Neural cell (in vitro differentiated cells): Measurements from ENCODE around the gene MYO1H. TPM values are rescaled to one million over a fixed set of nuclear protein-coding genes. Genes with fewer than 3 reads are reported as not detected.
A peak's percentile ranks its signal among the peaks of the same experiment; 100 is the strongest.

Experiments used
- H2AFZ ChIP-seq: fragments of 200-600, 300-800 bp; sonication (generic), shearing (Covaris generic); 2 replicates; pipeline ENCODE4 v1.6.0; 2014; ENCODE audit warnings: low read depth, mild to moderate bottlenecking, antibody characterized with exemption, low read length, moderate library complexity
- H3F3A ChIP-seq: fragments of 200-600 bp; shearing (Covaris generic); 2 replicates; pipeline ENCODE4 v1.6.1; 2016; ENCODE audit warnings: mild to moderate bottlenecking, moderate library complexity, mixed read lengths, antibody characterized with exemption, low read length; ENCODE audit not compliant: insufficient read depth, poor library complexity, severe bottlenecking
- H3K27ac ChIP-seq: fragments of 200-600, 300-800 bp; sonication (generic), shearing (Covaris generic); 2 replicates; pipeline ENCODE4 v1.5.1; 2014; ENCODE audit warnings: mild to moderate bottlenecking, low read length, moderate library complexity
- H3K27me3 ChIP-seq: fragments of 300-800, 200-600 bp; sonication (generic), shearing (Covaris generic); 2 replicates; pipeline ENCODE4 v1.6.0; 2014; ENCODE audit warnings: mild to moderate bottlenecking, low read depth, low read length, moderate library complexity; ENCODE audit not compliant: insufficient read depth
- H3K36me3 ChIP-seq: fragments of 300-800, 200-600 bp; sonication (generic), shearing (Covaris generic); 2 replicates; pipeline ENCODE4 v1.5.1; 2014; ENCODE audit warnings: mild to moderate bottlenecking, antibody characterized with exemption, low read length, moderate library complexity; ENCODE audit not compliant: insufficient read depth
- H3K4me2 ChIP-seq: fragments of 300-800, 200-600 bp; sonication (generic), shearing (Covaris generic); 2 replicates; pipeline ENCODE4 v1.6.0; 2014; ENCODE audit warnings: mild to moderate bottlenecking, low read length
- H3K4me3 ChIP-seq: fragments of 300-800, 200-600 bp; sonication (generic), shearing (Covaris generic); 2 replicates; pipeline ENCODE4 v1.5.1; 2014; ENCODE audit warnings: mild to moderate bottlenecking, low read length, moderate library complexity
- H3K79me2 ChIP-seq: fragments of 200-600 bp; shearing (Covaris generic); replicated peaks from 2 replicates; pipeline ENCODE4 v1.6.0; 2014; ENCODE audit warnings: mild to moderate bottlenecking, low read length, moderate library complexity; ENCODE audit not compliant: insufficient read depth
- H3K9ac ChIP-seq: fragments of 300-800, 200-600 bp; sonication (generic), shearing (Covaris generic); 2 replicates; pipeline ENCODE4 v1.6.1; 2016; ENCODE audit warnings: mild to moderate bottlenecking, low read length, mixed read lengths
- H3K9me2 ChIP-seq: fragments of 200-600 bp; shearing (Covaris generic); 2 replicates; pipeline ENCODE4 v1.6.1; 2016; ENCODE audit warnings: mild to moderate bottlenecking, low read length, mixed read lengths; ENCODE audit not compliant: insufficient read depth
- H3K9me3 ChIP-seq: fragments of 200-600, 300-800 bp; sonication (generic), shearing (Covaris generic); 2 replicates; pipeline ENCODE4 v1.6.1; 2016; ENCODE audit warnings: mild to moderate bottlenecking, mixed run types, low read length, moderate library complexity, mixed read lengths
- H4K20me1 ChIP-seq: fragments of 200-600 bp; shearing (Covaris generic); 2 replicates; pipeline ENCODE4 v1.6.1; 2016; ENCODE audit warnings: mild to moderate bottlenecking, mixed run types; ENCODE audit not compliant: insufficient read depth
- CTCF ChIP-seq: fragments of 450-650 bp; IDR thresholded peaks from 2 replicates; pipeline ENCODE4 v1.5.1; 2014; ENCODE audit warnings: antibody characterized with exemption, mild to moderate bottlenecking, moderate library complexity; ENCODE audit not compliant: poor library complexity, severe bottlenecking
- EP300 ChIP-seq: fragments of 450-650 bp; conservative IDR thresholded peaks from 2 replicates; pipeline ENCODE4 v1.6.1; 2014; ENCODE audit warnings: antibody characterized with exemption, mild to moderate bottlenecking, moderate library complexity; ENCODE audit not compliant: poor library complexity, severe bottlenecking
- EZH2 ChIP-seq: fragments of 200-600, 300-800 bp; shearing (Covaris generic), sonication (generic); IDR thresholded peaks from 2 replicates; pipeline ENCODE4 v1.6.1; 2014; ENCODE audit warnings: antibody characterized with exemption, low read length, borderline replicate concordance, mild to moderate bottlenecking; ENCODE audit not compliant: insufficient read depth, poor library complexity, severe bottlenecking
- MXI1 ChIP-seq: fragments of 450-650 bp; conservative IDR thresholded peaks from 2 replicates; pipeline ENCODE4 v1.6.1; 2014; ENCODE audit warnings: antibody characterized with exemption, mild to moderate bottlenecking; ENCODE audit not compliant: poor library complexity, severe bottlenecking
- POLR2AphosphoS5 ChIP-seq: IDR thresholded peaks from 2 replicates; pipeline ENCODE4 v1.6.1; 2012
- RAD21 ChIP-seq: fragments of 450-650 bp; conservative IDR thresholded peaks from 2 replicates; pipeline ENCODE4 v1.6.1; 2014; ENCODE audit warnings: antibody characterized with exemption, mild to moderate bottlenecking, moderate library complexity
- REST ChIP-seq: IDR thresholded peaks from 2 replicates; pipeline ENCODE4 v1.6.1; 2012; ENCODE audit warnings: borderline replicate concordance
- SMC3 ChIP-seq: fragments of 450-650 bp; conservative IDR thresholded peaks from 2 replicates; pipeline ENCODE4 v1.6.1; 2014; ENCODE audit warnings: antibody characterized with exemption, mild to moderate bottlenecking, moderate library complexity; ENCODE audit not compliant: poor library complexity
- TAF1 ChIP-seq: IDR thresholded peaks from 2 replicates; pipeline ENCODE4 v1.6.1; 2012; ENCODE audit warnings: low read depth
- polyA plus RNA-seq: library from polyadenylated mRNA; depleted of rRNA; stranded (reverse); fragments of >200 nt; gene quantifications from 2 replicates; pipeline ENCODE4 v1.2.3, GENCODE V29; 2014

Gene MYO1H
- polyA plus RNA-seq, 1 donor from 2014 or later, result 10.6 TPM

GRCh38 chr12:109331301-109331952, 16.3 kb upstream of the MYO1H start:
- Histone ChIP-seq H3K9me2 (no peaks in the 10 kb centered on the region), H3K4me2 (peak overlapping the region; percentile 19), H4K20me1 (no peaks in the 10 kb centered on the region), H3K9ac (peak overlapping the region; percentile 10), H2AFZ (peak overlapping the region; percentile 1), H3K27ac (peak overlapping the region; percentile 42), H3K4me3 (peak overlapping the region; percentile 9), H3K79me2 (no peaks in the 10 kb centered on the region), H3K27me3 (no peaks in the 10 kb centered on the region), H3F3A (peaks cover 4% of the 10 kb centered on the region), H3K9me3 (no peaks in the 10 kb centered on the region), H3K36me3 (no peaks in the 10 kb centered on the region)
- no peak for TF ChIP-seq EZH2
- no peak for TF ChIP-seq CTCF
- TF ChIP-seq REST, result peak; percentile 64

- Histone ChIP-seq H3F3A (peaks cover 4% of the 10 kb centered on the region), H2AFZ (no peak overlapping the region), H3K27me3 (no peaks in the 10 kb centered on the region), H4K20me1 (no peaks in the 10 kb centered on the region), H3K36me3 (no peaks in the 10 kb centered on the region), H3K79me2 (no peaks in the 10 kb centered on the region), H3K27ac (no peak overlapping the region), H3K9me3 (no peaks in the 10 kb centered on the region), H3K4me3 (no peak overlapping the region), H3K9me2 (no peaks in the 10 kb centered on the region), H3K4me2 (no peak overlapping the region), H3K9ac (no peak overlapping the region)
- TF ChIP-seq CTCF, result no peak
- no peak for TF ChIP-seq SMC3
- no peak for TF ChIP-seq RAD21
- TF ChIP-seq TAF1, result no peak
- TF ChIP-seq REST, result no peak
- no peak for TF ChIP-seq MXI1
- TF ChIP-seq EP300, result no peak
- TF ChIP-seq POLR2AphosphoS5, result no peak
- TF ChIP-seq EZH2, result no peak
These were observed 12.8 kb upstream of the MYO1H start for GRCh38 chr12:109334887-109335286.
